Measurements from ENCODE around the gene FCHSD2. TPM values are rescaled to one million over a fixed set of nuclear protein-coding genes. Genes with fewer than 3 reads are reported as not detected.

Gene FCHSD2
- total and polyA plus RNA-seq, 4 donors, result 7.6 to 18.7 (median 9.9) TPM

- TF ChIP-seq EGR1 (IDR thresholded peaks at IDR 0.05; ENCODE audit: low read depth in 2 of 2) (peak in 1 of 2 donors; percentile 77), GABPA (IDR thresholded peaks at IDR 0.05 in 1 of 2, conservative IDR thresholded peaks at IDR 0.05 in 1 of 2) (no peak), RAD21 (IDR thresholded peaks at IDR 0.05) (peak; percentile 55 to 59), CTCF (IDR thresholded peaks at IDR 0.05; ENCODE audit: low read depth, low read length, missing input control) (no peak), TAF1 (conservative IDR thresholded peaks at IDR 0.05) (no peak), FOXA2 (IDR thresholded peaks at IDR 0.05) (peak; percentile 38), JUND (IDR thresholded peaks at IDR 0.05) (peak in 1 of 2 donors; percentile 68), SP1 (IDR thresholded peaks at IDR 0.05) (peak; percentile 29), HNF4G (IDR thresholded peaks at IDR 0.05) (no peak), NR2F2 (IDR thresholded peaks at IDR 0.05) (no peak), YY1 (IDR thresholded peaks at IDR 0.05) (peak; percentile 26), FOXA1 (IDR thresholded peaks at IDR 0.05) (peak; percentile 46), RXRA (IDR thresholded peaks at IDR 0.05) (peak; percentile 59 to 80), HNF4A (conservative IDR thresholded peaks at IDR 0.05) (peak; percentile 43 to 64), MAX (IDR thresholded peaks at IDR 0.05) (peak; percentile 84)
- TF ChIP-seq, protein P1, sequence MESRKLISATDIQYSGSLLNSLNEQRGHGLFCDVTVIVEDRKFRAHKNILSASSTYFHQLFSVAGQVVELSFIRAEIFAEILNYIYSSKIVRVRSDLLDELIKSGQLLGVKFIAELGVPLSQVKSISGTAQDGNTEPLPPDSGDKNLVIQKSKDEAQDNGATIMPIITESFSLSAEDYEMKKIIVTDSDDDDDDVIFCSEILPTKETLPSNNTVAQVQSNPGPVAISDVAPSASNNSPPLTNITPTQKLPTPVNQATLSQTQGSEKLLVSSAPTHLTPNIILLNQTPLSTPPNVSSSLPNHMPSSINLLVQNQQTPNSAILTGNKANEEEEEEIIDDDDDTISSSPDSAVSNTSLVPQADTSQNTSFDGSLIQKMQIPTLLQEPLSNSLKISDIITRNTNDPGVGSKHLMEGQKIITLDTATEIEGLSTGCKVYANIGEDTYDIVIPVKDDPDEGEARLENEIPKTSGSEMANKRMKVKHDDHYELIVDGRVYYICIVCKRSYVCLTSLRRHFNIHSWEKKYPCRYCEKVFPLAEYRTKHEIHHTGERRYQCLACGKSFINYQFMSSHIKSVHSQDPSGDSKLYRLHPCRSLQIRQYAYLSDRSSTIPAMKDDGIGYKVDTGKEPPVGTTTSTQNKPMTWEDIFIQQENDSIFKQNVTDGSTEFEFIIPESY (IDR thresholded peaks at IDR 0.05), result peak; percentile 78
- TF ChIP-seq, protein P2, sequence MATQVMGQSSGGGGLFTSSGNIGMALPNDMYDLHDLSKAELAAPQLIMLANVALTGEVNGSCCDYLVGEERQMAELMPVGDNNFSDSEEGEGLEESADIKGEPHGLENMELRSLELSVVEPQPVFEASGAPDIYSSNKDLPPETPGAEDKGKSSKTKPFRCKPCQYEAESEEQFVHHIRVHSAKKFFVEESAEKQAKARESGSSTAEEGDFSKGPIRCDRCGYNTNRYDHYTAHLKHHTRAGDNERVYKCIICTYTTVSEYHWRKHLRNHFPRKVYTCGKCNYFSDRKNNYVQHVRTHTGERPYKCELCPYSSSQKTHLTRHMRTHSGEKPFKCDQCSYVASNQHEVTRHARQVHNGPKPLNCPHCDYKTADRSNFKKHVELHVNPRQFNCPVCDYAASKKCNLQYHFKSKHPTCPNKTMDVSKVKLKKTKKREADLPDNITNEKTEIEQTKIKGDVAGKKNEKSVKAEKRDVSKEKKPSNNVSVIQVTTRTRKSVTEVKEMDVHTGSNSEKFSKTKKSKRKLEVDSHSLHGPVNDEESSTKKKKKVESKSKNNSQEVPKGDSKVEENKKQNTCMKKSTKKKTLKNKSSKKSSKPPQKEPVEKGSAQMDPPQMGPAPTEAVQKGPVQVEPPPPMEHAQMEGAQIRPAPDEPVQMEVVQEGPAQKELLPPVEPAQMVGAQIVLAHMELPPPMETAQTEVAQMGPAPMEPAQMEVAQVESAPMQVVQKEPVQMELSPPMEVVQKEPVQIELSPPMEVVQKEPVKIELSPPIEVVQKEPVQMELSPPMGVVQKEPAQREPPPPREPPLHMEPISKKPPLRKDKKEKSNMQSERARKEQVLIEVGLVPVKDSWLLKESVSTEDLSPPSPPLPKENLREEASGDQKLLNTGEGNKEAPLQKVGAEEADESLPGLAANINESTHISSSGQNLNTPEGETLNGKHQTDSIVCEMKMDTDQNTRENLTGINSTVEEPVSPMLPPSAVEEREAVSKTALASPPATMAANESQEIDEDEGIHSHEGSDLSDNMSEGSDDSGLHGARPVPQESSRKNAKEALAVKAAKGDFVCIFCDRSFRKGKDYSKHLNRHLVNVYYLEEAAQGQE (IDR thresholded peaks at IDR 0.05), result peak; percentile 44
- TF ChIP-seq, protein P3, sequence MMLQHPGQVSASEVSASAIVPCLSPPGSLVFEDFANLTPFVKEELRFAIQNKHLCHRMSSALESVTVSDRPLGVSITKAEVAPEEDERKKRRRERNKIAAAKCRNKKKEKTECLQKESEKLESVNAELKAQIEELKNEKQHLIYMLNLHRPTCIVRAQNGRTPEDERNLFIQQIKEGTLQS (IDR thresholded peaks at IDR 0.05), result peak; percentile 10
- Histone ChIP-seq H3K9me3 (ENCODE audit: control insufficient read depth in 4 of 4, low read length in 3 of 4) (no peaks in the 10 kb centered on the region), H3K27me3 (ENCODE audit: control insufficient read depth in 4 of 4, insufficient read depth in 4 of 4, low read length in 3 of 4) (no peaks in the 10 kb centered on the region), H3K36me3 (ENCODE audit: control insufficient read depth in 4 of 4, insufficient read depth in 3 of 4, low read depth in 1 of 4, low read length in 3 of 4) (no peaks in the 10 kb centered on the region), H3K9ac (ENCODE audit: low read depth in 1 of 2, low read length in 2 of 2) (no peak overlapping the region), H3K4me1 (ENCODE audit: control insufficient read depth in 4 of 4, insufficient read depth in 4 of 4, low read length in 3 of 4) (peaks cover 4 to 19% (median 12%) of the 10 kb centered on the region in 4 donors), H3K27ac (ENCODE audit: low read depth in 1 of 2, low read length in 2 of 2) (no peak overlapping the region), H3K4me3 (ENCODE audit: low read depth in 1 of 3, low read length in 3 of 3) (no peak overlapping the region)
- WGBS, result 60% methylated on average over 1 of the region's 1 CpG
- no peak for DNase-seq (ENCODE audit: low spot score)
Measured at GRCh38 chr11:72932132-72932570, 210.0 kb downstream of the FCHSD2 start.

Measured in liver (tissue), 9 donors.